Tibial nerve (tissue), 3 donors: Measurements from ENCODE around the gene UBTFL1.
"Not testable (repeated sequence)": the region's sequence is repeated elsewhere in the genome, so short reads cannot be mapped to it uniquely, and the experiment has no call there.

Experiments used
- CTCF ChIP-seq, 5 experiments: fragments of 200-600 bp in 3 of 5; fragments of 450-650 bp in 2 of 5; sonication (generic) in 3 of 5; IDR thresholded peaks; one replicate each; pipeline ENCODE4 v1.5.1; 2016 to 2019; ENCODE audit warnings: antibody characterized with exemption in 5 of 5, mild to moderate bottlenecking in 3 of 5, moderate library complexity in 2 of 5
- POLR2A ChIP-seq, 2 donors: fragments of 450-650 bp; IDR thresholded peaks; one replicate each; pipeline ENCODE4 v1.6.1; 2017; ENCODE audit warnings: antibody characterized with exemption in 2 of 2, mild to moderate bottlenecking in 2 of 2, moderate library complexity in 2 of 2

DNA sequence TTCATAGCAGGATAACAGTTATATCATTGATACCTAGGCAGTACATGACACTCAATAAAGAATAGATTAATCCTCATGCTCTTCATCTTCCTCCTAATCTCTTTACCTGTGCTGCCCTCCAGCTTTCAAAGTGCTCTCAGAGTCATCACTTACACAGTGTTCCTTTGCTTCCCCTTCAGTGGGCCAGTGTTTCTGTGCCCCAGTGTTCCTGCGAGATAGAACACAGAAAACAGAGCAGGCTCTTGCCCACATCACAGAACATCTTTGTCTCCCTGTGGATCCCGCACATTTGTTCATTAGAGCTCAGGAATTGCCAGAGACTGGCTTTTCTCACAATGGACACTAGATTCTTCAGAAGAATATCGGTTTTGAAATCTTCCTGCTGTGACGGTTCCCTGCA is 12.5 kb downstream of the UBTFL1 start:
- not testable (repeated sequence) for TF ChIP-seq CTCF, POLR2A (IDR thresholded peaks at IDR 0.05)
